Gastroesophageal sphincter (tissue), 4 donors: Measurements from ENCODE around the gene MTFP1. TPM values are rescaled to one million over a fixed set of nuclear protein-coding genes. Genes with fewer than 3 reads are reported as not detected.

Experiments used
- ATAC-seq: fragments of 150-250 bp; one replicate; pipeline ENCODE4 v1.9.1; 2016; ENCODE audit warnings: mild to moderate bottlenecking, moderate library complexity
- H3K27ac ChIP-seq, 4 donors: fragments of 200-600 bp; sonication (generic) in 3 of 4; 1 replicate in 3 of 4; 2 replicates in 1 of 4; pipeline ENCODE4 v1.5.1; 2016 to 2019
- H3K27me3 ChIP-seq: fragments of 200-600 bp; sonication (generic); one replicate; pipeline ENCODE4 v1.5.1; 2019
- H3K36me3 ChIP-seq, 2 donors: fragments of 200-600 bp; sonication (generic); one replicate each; pipeline ENCODE4 v1.5.1; 2019; ENCODE audit warnings: control low read depth in 1 of 2
- H3K4me1 ChIP-seq, 3 donors: fragments of 200-600 bp; sonication (generic); 1 replicate in 2 of 3; 2 replicates in 1 of 3; pipeline ENCODE4 v1.5.1; 2016 to 2019; ENCODE audit warnings: control low read depth in 2 of 3
- H3K4me3 ChIP-seq, 2 donors: fragments of 200-600 bp; sonication (generic); one replicate each; pipeline ENCODE4 v1.5.1; 2019; ENCODE audit warnings: mild to moderate bottlenecking in 1 of 2, moderate library complexity in 1 of 2
- H3K9me3 ChIP-seq, 3 donors: fragments of 200-600 bp; sonication (generic); one replicate each; pipeline ENCODE4 v1.5.1; 2017 to 2019; ENCODE audit warnings: control low read depth in 2 of 3
- EP300 ChIP-seq: sonication (generic); formaldehyde crosslinking; IDR thresholded peaks from one replicate; pipeline ENCODE4 v1.6.1; 2017; ENCODE audit warnings: antibody characterized with exemption, mild to moderate bottlenecking
- POLR2A ChIP-seq, 2 donors: fragments of 450-650 bp; IDR thresholded peaks; one replicate each; pipeline ENCODE4 v1.6.1; 2017; ENCODE audit warnings: antibody characterized with exemption in 2 of 2, mild to moderate bottlenecking in 2 of 2, moderate library complexity in 1 of 2
- POLR2AphosphoS5 ChIP-seq: sonication (generic); formaldehyde crosslinking; IDR thresholded peaks from one replicate; pipeline ENCODE4 v1.6.1; 2017; ENCODE audit warnings: antibody characterized with exemption
- WGBS, 2 donors: methylation state at CpG; one replicate each; pipeline ENCODE4 v1.1.5; 2018; ENCODE audit warnings: low coverage in 1 of 2; 5-methylcytosine and 5-hydroxymethylcytosine counted together
- small RNA-seq, 4 donors: library from RNA; depleted of rRNA; stranded (forward); fragments of <200 nt; gene quantifications; one replicate each; pipeline ENCODE3, GENCODE V24; 2016
- total RNA-seq, 4 donors: library from RNA; depleted of rRNA; stranded (reverse); fragments of >200 nt; gene quantifications; one replicate each; pipeline ENCODE4 v1.1.0, GENCODE V29; 2016
- TF ChIP-seq, protein P1 (sequence below), 4 experiments: fragments of 200-600 bp in 2 of 4; fragments of 450-650 bp in 2 of 4; sonication (generic) in 1 of 4; IDR thresholded peaks; one replicate each; pipeline ENCODE4 v1.5.1; 2017 to 2019; ENCODE audit warnings: antibody characterized with exemption in 4 of 4, mild to moderate bottlenecking in 2 of 4, moderate library complexity in 2 of 4

MTFP1 gene
- total RNA-seq, 4 donors from 2014 or later = 1.1 to 10.3 (median 6.3) TPM

DNA sequence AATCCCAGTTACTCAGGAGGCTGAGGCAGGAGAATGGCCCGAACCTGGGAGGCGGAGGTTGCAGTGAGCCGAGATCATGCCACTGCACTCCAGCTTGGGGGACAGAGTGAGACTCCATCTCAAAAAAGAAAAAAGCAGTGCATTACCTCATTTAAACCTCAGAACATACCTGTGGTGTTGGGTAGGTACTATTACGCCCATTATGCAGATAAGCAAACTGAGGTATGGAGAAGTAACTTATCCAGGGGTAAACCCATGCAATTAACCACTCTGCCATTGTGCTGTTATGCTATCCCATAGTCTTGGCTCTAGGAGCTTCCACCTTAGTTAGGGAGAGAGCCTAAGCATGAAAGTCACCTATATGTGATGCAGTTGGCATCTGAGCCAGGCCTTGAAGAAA, 48.6 kb downstream of the MTFP1 start:
- TF ChIP-seq EP300 = no peak
- TF ChIP-seq, protein P1, sequence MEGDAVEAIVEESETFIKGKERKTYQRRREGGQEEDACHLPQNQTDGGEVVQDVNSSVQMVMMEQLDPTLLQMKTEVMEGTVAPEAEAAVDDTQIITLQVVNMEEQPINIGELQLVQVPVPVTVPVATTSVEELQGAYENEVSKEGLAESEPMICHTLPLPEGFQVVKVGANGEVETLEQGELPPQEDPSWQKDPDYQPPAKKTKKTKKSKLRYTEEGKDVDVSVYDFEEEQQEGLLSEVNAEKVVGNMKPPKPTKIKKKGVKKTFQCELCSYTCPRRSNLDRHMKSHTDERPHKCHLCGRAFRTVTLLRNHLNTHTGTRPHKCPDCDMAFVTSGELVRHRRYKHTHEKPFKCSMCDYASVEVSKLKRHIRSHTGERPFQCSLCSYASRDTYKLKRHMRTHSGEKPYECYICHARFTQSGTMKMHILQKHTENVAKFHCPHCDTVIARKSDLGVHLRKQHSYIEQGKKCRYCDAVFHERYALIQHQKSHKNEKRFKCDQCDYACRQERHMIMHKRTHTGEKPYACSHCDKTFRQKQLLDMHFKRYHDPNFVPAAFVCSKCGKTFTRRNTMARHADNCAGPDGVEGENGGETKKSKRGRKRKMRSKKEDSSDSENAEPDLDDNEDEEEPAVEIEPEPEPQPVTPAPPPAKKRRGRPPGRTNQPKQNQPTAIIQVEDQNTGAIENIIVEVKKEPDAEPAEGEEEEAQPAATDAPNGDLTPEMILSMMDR (IDR thresholded peaks at IDR 0.05) = no peak
- no peak for TF ChIP-seq POLR2AphosphoS5
- no peak for TF ChIP-seq POLR2A (IDR thresholded peaks at IDR 0.05)
- WGBS, 2 donors = 78 to 91% methylated on average over 1 to 3 of the region's 4 CpGs

GRCh38 chr22:30474683-30475424, 49.3 kb downstream of the MTFP1 start:
- peaks cover 45% of the 10 kb centered on the region for H3K27me3 ChIP-seq
- H3K4me1 ChIP-seq = no peaks in the 10 kb centered on the region
- no peak for ATAC-seq
- H3K36me3 ChIP-seq = no peaks in the 10 kb centered on the region
- WGBS, 2 donors = 23 to 100% methylated on average over 1 to 4 of the region's 6 CpGs
- TF ChIP-seq POLR2AphosphoS5 (no peak), POLR2A (IDR thresholded peaks at IDR 0.05) (no peak), EP300 (no peak)
- TF ChIP-seq, protein P1 (IDR thresholded peaks at IDR 0.05) = no peak
- no peak overlapping the region for H3K4me3 ChIP-seq
- no peak overlapping the region for H3K27ac ChIP-seq
- no peaks in the 10 kb centered on the region for H3K9me3 ChIP-seq

More for the DNA sequence above, 48.6 kb downstream of the MTFP1 start:
- Histone ChIP-seq H3K4me3 (no peak overlapping the region), H3K9me3 (no peaks in the 10 kb centered on the region), H3K27ac (no peak overlapping the region), H3K4me1 (no peaks in the 10 kb centered on the region), H3K27me3 (peaks cover 45% of the 10 kb centered on the region), H3K36me3 (no peaks in the 10 kb centered on the region)
- ATAC-seq = no peak

Small RNAs within 50 kb of the gene (small RNA-seq; reads per million reads assigned to genes)
- 0 reads per million in 4 donors for gene AC004832.3
- gene RNU6-564P = 0 reads per million in 4 donors

Other genes with a start within 250 kb of the MTFP1 start
- gene LIF, start 179.0 kb upstream of the MTFP1 start, total RNA-seq = 10 to 100 TPM in 1 of 4 donors, under 1 TPM in 2, not detected in 1; 0.58 to 15.8 (median 0.59) TPM
- 1 to 10 TPM in 2 of 4 donors, not detected in 2; 4.1 to 7.7 TPM for gene OSM, start 158.9 kb upstream of the MTFP1 start, total RNA-seq
- 10 to 100 TPM; 12.9 to 17.1 (median 16.2) TPM for gene CASTOR1, start 136.3 kb upstream of the MTFP1 start, total RNA-seq
- gene TBC1D10A, start 98.8 kb upstream of the MTFP1 start, total RNA-seq = 10 to 100 TPM; 25.3 to 30.8 (median 26.0) TPM
- gene SF3A1, start 68.9 kb upstream of the MTFP1 start, total RNA-seq = 10 to 100 TPM; 46.1 to 80.8 (median 63.7) TPM
- 1 to 10 TPM in 3 of 4 donors, under 1 TPM in 1; 0.99 to 1.9 (median 1.5) TPM for gene CCDC157, start 68.8 kb upstream of the MTFP1 start, total RNA-seq
- 10 to 100 TPM; 10.2 to 13.5 (median 11.7) TPM for gene RNF215, start 38.4 kb upstream of the MTFP1 start, total RNA-seq
- 10 to 100 TPM in 3 of 4 donors, 1 to 10 TPM in 1; 8.1 to 27.2 (median 15.8) TPM for gene SEC14L2, start 28.8 kb upstream of the MTFP1 start, total RNA-seq
- gene SEC14L3, start 46.2 kb downstream of the MTFP1 start, total RNA-seq = not detected
- not detected for gene SEC14L4, start 79.9 kb downstream of the MTFP1 start, total RNA-seq
- 1 to 10 TPM in 1 of 4 donors, under 1 TPM in 3; 0.22 to 3.0 (median 0.54) TPM for gene SEC14L6, start 121.0 kb downstream of the MTFP1 start, total RNA-seq
- gene GAL3ST1, start 148.9 kb downstream of the MTFP1 start, total RNA-seq = 1 to 10 TPM in 3 of 4 donors, under 1 TPM in 1; 0.54 to 3.0 (median 3.0) TPM
- 10 to 100 TPM; 35.5 to 48.9 (median 39.8) TPM for gene PES1, start 166.1 kb downstream of the MTFP1 start, total RNA-seq
- 10 to 100 TPM; 14.2 to 42.7 (median 33.3) TPM for gene TCN2, start 181.4 kb downstream of the MTFP1 start, total RNA-seq
- 10 to 100 TPM in 3 of 4 donors, 1 to 10 TPM in 1; 6.5 to 13.5 (median 10.9) TPM for gene SLC35E4, start 210.0 kb downstream of the MTFP1 start, total RNA-seq
- gene DUSP18, start 242.1 kb downstream of the MTFP1 start, total RNA-seq = 10 to 100 TPM in 2 of 4 donors, 1 to 10 TPM in 2; 6.5 to 13.2 (median 8.7) TPM